ENCODE data around the gene GPA33. TPM values are rescaled to one million over a fixed set of nuclear protein-coding genes. Genes with fewer than 3 reads are reported as not detected.

GPA33 gene
- total RNA-seq, 4 donors from 2014 or later, result 87.4 to 568 (median 509) TPM

GRCh38 chr1:167086768-167087167 lies 3.4 kb downstream of the GPA33 start:
- peaks cover 0 to 55% (median 49%) of the 10 kb centered on the region in 4 donors for H3K4me1 ChIP-seq
- TF ChIP-seq EP300 (IDR thresholded peaks at IDR 0.05; ENCODE audit: low read depth), result no peak
- no peak for TF ChIP-seq CTCF (IDR thresholded peaks at IDR 0.05)
- TF ChIP-seq POLR2A (IDR thresholded peaks at IDR 0.05), result no peak
- TF ChIP-seq POLR2AphosphoS5 (IDR thresholded peaks at IDR 0.05), result no peak
- H3K27me3 ChIP-seq, result no peaks in the 10 kb centered on the region
- no peaks in the 10 kb centered on the region for H3K36me3 ChIP-seq
- intact Hi-C loops (cut with DNase I; ENCODE audit: low total_unique reads), result no loop called here
- H3K9me3 ChIP-seq, result no peaks in the 10 kb centered on the region
- 79 to 100% methylated on average over 1 to 3 of the region's 3 CpGs for WGBS, 2 donors (ENCODE audit: low coverage in 1 of 2)
- H3K27ac ChIP-seq, result peak overlapping the region; percentile 85 to 95 (median 90)
- DNase-seq, result no peak
- in situ Hi-C loops (cut with MboI; ENCODE audit: low pct_ligation_motif_present in 1 of 4, low pct_unique_long_range_greater_than_20kb in 1 of 4, low sequenced_read_pairs in 3 of 4), result no loop called here
- H3K4me3 ChIP-seq, result peak overlapping the region in 1 of 4 donors; percentile 51

- Histone ChIP-seq H3K4me1 (peaks cover 5 to 61% (median 54%) of the 10 kb centered on the region in 4 donors), H3K27me3 (no peaks in the 10 kb centered on the region), H3K9me3 (no peaks in the 10 kb centered on the region), H3K4me3 (peak overlapping the region in 1 of 4 donors; percentile 51), H3K27ac (peak overlapping the region; percentile 85 to 95 (median 90)), H3K36me3 (no peaks in the 10 kb centered on the region)
- peak; percentile 63 for DNase-seq
- TF ChIP-seq EP300 (IDR thresholded peaks at IDR 0.05; ENCODE audit: low read depth) (no peak), CTCF (IDR thresholded peaks at IDR 0.05) (no peak), POLR2A (IDR thresholded peaks at IDR 0.05) (peak; percentile 24), POLR2AphosphoS5 (IDR thresholded peaks at IDR 0.05) (peak in 2 of 3 donors; percentile 19 to 60)
- 60 to 71% methylated on average over 1 to 7 of the region's 7 CpGs for WGBS, 2 donors (ENCODE audit: low coverage in 1 of 2)
- in situ Hi-C loops (cut with MboI; ENCODE audit: low pct_ligation_motif_present in 1 of 4, low pct_unique_long_range_greater_than_20kb in 1 of 4, low sequenced_read_pairs in 3 of 4) (no loop called here), intact Hi-C loops (cut with DNase I; ENCODE audit: low total_unique reads) (no loop called here)
Observed at GRCh38 chr1:167086033-167086432, 4.1 kb downstream of the GPA33 start.

GRCh38 chr1:167084757-167085156 lies 5.4 kb downstream of the GPA33 start:
- Histone ChIP-seq H3K36me3 (no peaks in the 10 kb centered on the region), H3K4me3 (no peak overlapping the region), H3K9me3 (no peaks in the 10 kb centered on the region), H3K4me1 (peaks cover 6 to 67% (median 55%) of the 10 kb centered on the region in 4 donors), H3K27me3 (no peaks in the 10 kb centered on the region), H3K27ac (peak overlapping the region; percentile 85 to 95 (median 90))
- intact Hi-C loops (cut with DNase I; ENCODE audit: low total_unique reads) (no loop called here), in situ Hi-C loops (cut with MboI; ENCODE audit: low pct_ligation_motif_present in 1 of 4, low pct_unique_long_range_greater_than_20kb in 1 of 4, low sequenced_read_pairs in 3 of 4) (no loop called here)
- DNase-seq, result no peak
- no peak for TF ChIP-seq POLR2A (IDR thresholded peaks at IDR 0.05)
- TF ChIP-seq EP300 (IDR thresholded peaks at IDR 0.05; ENCODE audit: low read depth), result no peak
- TF ChIP-seq CTCF (IDR thresholded peaks at IDR 0.05), result no peak
- TF ChIP-seq POLR2AphosphoS5 (IDR thresholded peaks at IDR 0.05), result no peak

GRCh38 chr1:167083871-167084270 lies 6.3 kb downstream of the GPA33 start:
- intact Hi-C loops (cut with DNase I; ENCODE audit: low total_unique reads), result no loop called here

More at GRCh38 chr1:167083871-167084270, 6.3 kb downstream of the GPA33 start:
- peaks cover 6 to 69% (median 55%) of the 10 kb centered on the region in 4 donors for H3K4me1 ChIP-seq
- no peak for TF ChIP-seq POLR2AphosphoS5 (IDR thresholded peaks at IDR 0.05)
- no peak for TF ChIP-seq EP300 (IDR thresholded peaks at IDR 0.05; ENCODE audit: low read depth)
- TF ChIP-seq POLR2A (IDR thresholded peaks at IDR 0.05), result no peak
- TF ChIP-seq CTCF (IDR thresholded peaks at IDR 0.05), result no peak
- no peaks in the 10 kb centered on the region for H3K27me3 ChIP-seq
- in situ Hi-C loops (cut with MboI; ENCODE audit: low pct_ligation_motif_present in 1 of 4, low pct_unique_long_range_greater_than_20kb in 1 of 4, low sequenced_read_pairs in 3 of 4), result no loop called here
- DNase-seq, result no peak
- WGBS, 2 donors (ENCODE audit: low coverage in 1 of 2), result 89% methylated on average over 3 of the region's 3 CpGs; no CpG with 5 or more reads in 1 of the 2 donors
- H3K9me3 ChIP-seq, result no peaks in the 10 kb centered on the region
- no peak overlapping the region for H3K4me3 ChIP-seq
- peak overlapping the region; percentile 85 to 95 (median 90) for H3K27ac ChIP-seq
- no peaks in the 10 kb centered on the region for H3K36me3 ChIP-seq

Measured in transverse colon (tissue), 4 donors.